Measurements from ENCODE around the gene DOCK9. TPM values are rescaled to one million over a fixed set of nuclear protein-coding genes. Genes with fewer than 3 reads are reported as not detected.
A peak's percentile ranks its signal among the peaks of the same experiment; 100 is the strongest.

The DOCK9 gene
- total RNA-seq, 4 donors from 2014 or later = 94.7 to 240 (median 150) TPM

DNA sequence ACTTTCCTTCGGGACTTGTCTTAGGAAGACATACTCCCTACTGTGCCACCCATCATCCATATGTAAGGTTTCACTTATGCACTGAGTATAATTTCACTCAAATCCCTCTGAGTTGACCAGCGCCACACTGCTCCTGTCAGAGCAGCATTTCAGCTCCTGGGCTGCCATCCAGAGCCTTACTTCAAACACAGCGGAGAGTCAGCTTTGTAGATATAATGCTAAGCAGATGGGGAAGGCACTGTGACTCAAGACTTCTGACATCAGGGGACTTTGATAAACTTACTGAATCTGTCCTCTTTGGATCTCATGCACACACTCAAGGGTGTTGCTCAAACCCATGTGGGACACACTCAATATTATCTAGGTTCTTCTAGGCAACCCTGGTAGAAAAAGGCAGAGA lies 34.9 kb downstream of the DOCK9 start:
- WGBS, 2 donors = 55 to 70% methylated on average over 3 of the region's 3 CpGs
- no peaks in the 10 kb centered on the region for H3K9me3 ChIP-seq
- peaks cover 11 to 77% (median 23%) of the 10 kb centered on the region in 3 donors for H3K4me1 ChIP-seq
- DNase-seq = no peak
- H3K4me3 ChIP-seq = no peak overlapping the region
- no peaks in the 10 kb centered on the region for H3K36me3 ChIP-seq
- H3K27me3 ChIP-seq = no peaks in the 10 kb centered on the region
- TF ChIP-seq POLR2A (IDR thresholded peaks at IDR 0.05) = no peak
- TF ChIP-seq, protein P1, sequence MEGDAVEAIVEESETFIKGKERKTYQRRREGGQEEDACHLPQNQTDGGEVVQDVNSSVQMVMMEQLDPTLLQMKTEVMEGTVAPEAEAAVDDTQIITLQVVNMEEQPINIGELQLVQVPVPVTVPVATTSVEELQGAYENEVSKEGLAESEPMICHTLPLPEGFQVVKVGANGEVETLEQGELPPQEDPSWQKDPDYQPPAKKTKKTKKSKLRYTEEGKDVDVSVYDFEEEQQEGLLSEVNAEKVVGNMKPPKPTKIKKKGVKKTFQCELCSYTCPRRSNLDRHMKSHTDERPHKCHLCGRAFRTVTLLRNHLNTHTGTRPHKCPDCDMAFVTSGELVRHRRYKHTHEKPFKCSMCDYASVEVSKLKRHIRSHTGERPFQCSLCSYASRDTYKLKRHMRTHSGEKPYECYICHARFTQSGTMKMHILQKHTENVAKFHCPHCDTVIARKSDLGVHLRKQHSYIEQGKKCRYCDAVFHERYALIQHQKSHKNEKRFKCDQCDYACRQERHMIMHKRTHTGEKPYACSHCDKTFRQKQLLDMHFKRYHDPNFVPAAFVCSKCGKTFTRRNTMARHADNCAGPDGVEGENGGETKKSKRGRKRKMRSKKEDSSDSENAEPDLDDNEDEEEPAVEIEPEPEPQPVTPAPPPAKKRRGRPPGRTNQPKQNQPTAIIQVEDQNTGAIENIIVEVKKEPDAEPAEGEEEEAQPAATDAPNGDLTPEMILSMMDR (IDR thresholded peaks at IDR 0.05) = no peak
- intact Hi-C loops (cut with DNase I) = no loop called here
- peak overlapping the region in 3 of 4 donors; percentile 15 to 59 (median 43) for H3K27ac ChIP-seq

DNA sequence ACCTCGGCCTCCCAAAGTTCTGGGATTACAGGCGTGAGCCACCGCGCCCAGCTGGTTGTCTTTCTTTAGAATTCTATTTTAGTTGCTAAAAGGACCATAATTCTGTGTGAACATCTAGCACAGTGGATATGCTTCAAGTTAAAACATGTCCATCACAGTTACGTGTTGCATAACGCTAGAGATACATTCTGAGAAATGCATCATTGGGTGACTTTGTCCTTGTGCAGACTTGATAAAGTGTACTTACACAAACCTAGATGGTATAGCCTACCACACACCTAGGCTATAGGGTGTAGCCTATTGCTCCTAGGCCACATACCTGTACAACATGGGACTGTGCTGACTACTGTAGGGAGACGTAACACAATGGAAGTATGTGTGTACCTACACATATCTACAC lies 35.4 kb downstream of the DOCK9 start:
- intact Hi-C loops (cut with DNase I) = no loop called here
- no peaks in the 10 kb centered on the region for H3K27me3 ChIP-seq
- peak overlapping the region in 3 of 4 donors; percentile 15 to 59 (median 43) for H3K27ac ChIP-seq
- TF ChIP-seq, protein P1 (IDR thresholded peaks at IDR 0.05) = no peak
- H3K4me1 ChIP-seq = peaks cover 11 to 81% (median 23%) of the 10 kb centered on the region in 3 donors
- 52 to 76% methylated on average over 7 of the region's 7 CpGs for WGBS, 2 donors
- no peak for DNase-seq
- H3K4me3 ChIP-seq = no peak overlapping the region
- no peaks in the 10 kb centered on the region for H3K36me3 ChIP-seq
- H3K9me3 ChIP-seq = no peaks in the 10 kb centered on the region

DNA sequence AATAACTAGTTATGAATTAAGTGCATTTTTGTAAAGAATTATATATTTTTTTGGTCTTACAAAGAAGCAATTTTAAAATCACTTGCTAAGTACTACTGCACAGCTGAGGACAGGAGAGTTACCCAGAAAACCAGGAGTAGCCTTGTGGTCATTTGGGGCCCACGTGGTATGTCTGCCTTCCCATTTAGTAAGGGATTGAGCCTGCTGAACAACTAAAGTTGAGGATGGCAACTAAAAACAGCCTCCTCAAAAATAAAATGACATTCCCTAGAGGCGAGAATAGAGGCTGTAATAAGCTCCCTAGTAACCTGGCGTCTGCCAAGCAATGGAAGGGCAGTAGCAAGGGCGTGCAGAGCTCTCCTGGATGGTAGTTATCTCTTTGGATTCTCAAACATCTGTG lies 36.3 kb downstream of the DOCK9 start:
- no peak overlapping the region for H3K4me3 ChIP-seq
- H3K9me3 ChIP-seq = no peaks in the 10 kb centered on the region
- peak overlapping the region in 2 of 4 donors; percentile 5 to 69 for H3K27ac ChIP-seq
- H3K27me3 ChIP-seq = no peaks in the 10 kb centered on the region
- TF ChIP-seq POLR2A (IDR thresholded peaks at IDR 0.05) = no peak
- TF ChIP-seq, protein P1 (IDR thresholded peaks at IDR 0.05) = no peak
- no peaks in the 10 kb centered on the region for H3K36me3 ChIP-seq
- intact Hi-C loops (cut with DNase I) = no loop called here
- DNase-seq = no peak
- peaks cover 11 to 75% (median 23%) of the 10 kb centered on the region in 3 donors for H3K4me1 ChIP-seq
- 86 to 95% methylated on average over 4 of the region's 4 CpGs for WGBS, 2 donors

DNA sequence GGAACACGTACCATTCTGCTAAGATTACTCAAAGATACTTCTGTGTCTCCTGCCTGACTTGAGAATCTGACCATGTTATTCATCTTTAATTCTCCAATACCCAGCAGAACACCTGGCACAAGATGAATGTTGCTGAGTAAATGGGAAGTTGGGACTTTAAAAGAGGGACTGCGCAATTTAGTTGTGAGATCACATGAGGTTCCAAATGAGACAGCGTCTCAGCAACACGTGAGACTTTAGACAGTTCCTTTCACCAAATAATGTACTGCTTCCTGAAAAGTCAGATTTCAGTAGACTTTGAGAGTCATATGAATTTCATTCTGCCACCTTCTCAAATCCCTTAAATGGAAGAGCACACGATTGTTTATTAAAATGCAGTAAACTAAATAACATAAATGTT lies 36.7 kb downstream of the DOCK9 start:
- H3K27ac ChIP-seq = peak overlapping the region in 2 of 4 donors; percentile 69 to 74
- 75 to 90% methylated on average over 5 of the region's 5 CpGs for WGBS, 2 donors
- H3K9me3 ChIP-seq = no peaks in the 10 kb centered on the region
- H3K4me1 ChIP-seq = peaks cover 11 to 71% (median 23%) of the 10 kb centered on the region in 3 donors
- H3K4me3 ChIP-seq = no peak overlapping the region
- intact Hi-C loops (cut with DNase I) = no loop called here
- H3K36me3 ChIP-seq = no peaks in the 10 kb centered on the region
- TF ChIP-seq POLR2A (IDR thresholded peaks at IDR 0.05) = no peak
- TF ChIP-seq, protein P1 (IDR thresholded peaks at IDR 0.05) = no peak
- no peaks in the 10 kb centered on the region for H3K27me3 ChIP-seq
- DNase-seq = no peak

DNA sequence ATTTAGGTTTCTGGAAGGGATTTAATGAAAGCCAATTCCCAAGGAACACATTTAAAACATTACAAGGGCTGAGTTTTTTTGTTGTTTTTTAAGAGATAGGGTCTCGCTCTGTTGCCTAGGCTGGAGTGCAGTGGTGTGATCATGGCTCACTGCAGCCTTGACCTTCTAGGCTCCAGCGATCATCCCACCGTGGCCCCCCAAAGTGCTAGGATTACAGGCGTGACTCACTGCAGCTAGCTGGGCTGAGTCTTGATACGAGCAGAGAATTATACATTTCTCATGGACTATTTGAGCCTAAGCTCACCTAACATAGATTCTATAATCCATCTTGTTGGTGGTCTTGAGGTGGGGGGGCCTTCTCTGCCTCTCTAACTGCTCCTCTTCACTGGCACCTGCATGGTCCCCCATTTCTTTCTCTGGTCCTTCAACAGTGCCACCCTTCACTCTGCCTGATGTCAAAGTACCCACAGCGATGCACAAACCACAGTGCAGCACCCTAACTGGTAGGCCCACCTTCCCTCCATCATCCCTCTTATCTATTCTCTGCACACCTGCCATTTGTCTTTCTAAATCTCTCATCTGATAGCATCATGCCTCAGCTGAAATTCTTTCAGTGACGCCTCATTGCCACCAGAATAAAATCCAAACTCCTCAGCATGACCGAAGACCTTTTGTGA lies 37.4 kb downstream of the DOCK9 start:
- DNase-seq = no peak
- H3K9me3 ChIP-seq = no peaks in the 10 kb centered on the region
- no peak for TF ChIP-seq POLR2A (IDR thresholded peaks at IDR 0.05)
- TF ChIP-seq, protein P1 (IDR thresholded peaks at IDR 0.05) = no peak
- intact Hi-C loops (cut with DNase I) = no loop called here
- no peak overlapping the region for H3K4me3 ChIP-seq
- H3K4me1 ChIP-seq = peaks cover 11 to 67% (median 23%) of the 10 kb centered on the region in 3 donors
- WGBS, 2 donors = 79 to 83% methylated on average over 8 of the region's 8 CpGs
- H3K27me3 ChIP-seq = no peaks in the 10 kb centered on the region
- H3K36me3 ChIP-seq = no peaks in the 10 kb centered on the region
- H3K27ac ChIP-seq = peak overlapping the region; percentile 47 to 74 (median 69)

Data from esophagus squamous epithelium (tissue), 5 donors.